Lower lobe of right lung (tissue), 2 donors: ENCODE results near the gene RPA3. TPM values are rescaled to one million over a fixed set of nuclear protein-coding genes. Genes with fewer than 3 reads are reported as not detected.
A peak's percentile ranks its signal among the peaks of the same experiment; 100 is the strongest.

Experiments used
- ATAC-seq, 2 donors: fragments of 200-7000 bp; cut with Tn5 transposase; one replicate each; pipeline ENCODE4 v1.9.1; 2020 to 2022; ENCODE audit warnings: mild to moderate bottlenecking in 2 of 2, moderate library complexity in 2 of 2
- DNase-seq: peaks from one replicate; pipeline ENCODE4 v3.0.0-alpha.2; 2020
- H3K27ac ChIP-seq: fragments of 200-600 bp; one replicate; pipeline ENCODE4 v1.8.0; 2022
- H3K27me3 ChIP-seq: fragments of 200-600 bp; one replicate; pipeline ENCODE4 v1.8.0; 2022; ENCODE audit warnings: low read depth
- H3K36me3 ChIP-seq: fragments of 200-600 bp; one replicate; pipeline ENCODE4 v1.8.0; 2022; ENCODE audit warnings: mild to moderate bottlenecking
- H3K4me1 ChIP-seq: fragments of 200-600 bp; one replicate; pipeline ENCODE4 v1.8.0; 2022
- H3K4me3 ChIP-seq: fragments of 200-600 bp; one replicate; pipeline ENCODE4 v1.8.0; 2022; ENCODE audit warnings: mild to moderate bottlenecking
- H3K9me3 ChIP-seq: fragments of 200-600 bp; one replicate; pipeline ENCODE4 v1.8.0; 2022
- CTCF ChIP-seq: fragments of 200-600 bp; IDR thresholded peaks from one replicate; pipeline ENCODE4 v1.8.0; 2022; ENCODE audit warnings: antibody characterized with exemption, mild to moderate bottlenecking
- intact Hi-C: fragments of 100-400 bp; cut with DNase I; formaldehyde crosslinking; loops from one replicate; pipeline ENCODE4 v1.11.0; 2022
- total RNA-seq: library from RNA; stranded (reverse); fragmentation: NEBNext Ultra II Directional; extraction: Animal tissue kit (Norgen Biotek cat#: 25700); gene quantifications from one replicate; pipeline ENCODE4 v1.2.1, GENCODE V29; 2021
- donor health status: DM: no; HTN: yes; CAD: no; lungs with severe emphysema.

Gene RPA3
- total RNA-seq, 1 donor from 2014 or later = 27.4 TPM

GRCh38 chr7:7761340-7761973 is 43.0 kb upstream of the RPA3 start:
- no peaks in the 10 kb centered on the region for H3K27me3 ChIP-seq
- H3K36me3 ChIP-seq = no peaks in the 10 kb centered on the region
- peak; percentile 43 for TF ChIP-seq CTCF
- H3K27ac ChIP-seq = peak overlapping the region; percentile 68
- H3K4me3 ChIP-seq = peak overlapping the region; percentile 55
- intact Hi-C loops = loop anchor here (5.0 kb wide), 1 partner anchor 79 kb away; no protein-coding TSS in a partner anchor
- DNase-seq (no peak), ATAC-seq (peak; percentile 48 to 64)
- no peaks in the 10 kb centered on the region for H3K9me3 ChIP-seq
- H3K4me1 ChIP-seq = peaks cover 13% of the 10 kb centered on the region

- ATAC-seq = no peak
- no peak overlapping the region for H3K27ac ChIP-seq
- no peaks in the 10 kb centered on the region for H3K36me3 ChIP-seq
- no peaks in the 10 kb centered on the region for H3K9me3 ChIP-seq
- H3K27me3 ChIP-seq = no peaks in the 10 kb centered on the region
- no peak for TF ChIP-seq CTCF
- no peak for DNase-seq
- intact Hi-C loops = no loop called here
- peaks cover 9% of the 10 kb centered on the region for H3K4me1 ChIP-seq
- no peak overlapping the region for H3K4me3 ChIP-seq
These were observed 39.2 kb upstream of the RPA3 start for GRCh38 chr7:7757576-7757975.

- no peak for ATAC-seq
- Histone ChIP-seq H3K9me3 (no peaks in the 10 kb centered on the region), H3K27me3 (no peaks in the 10 kb centered on the region), H3K4me3 (no peak overlapping the region), H3K36me3 (no peaks in the 10 kb centered on the region), H3K4me1 (peaks cover 6% of the 10 kb centered on the region), H3K27ac (no peak overlapping the region)
- TF ChIP-seq CTCF = no peak
- intact Hi-C loops = no loop called here
- no peak for DNase-seq
These were observed 38.2 kb upstream of the RPA3 start for GRCh38 chr7:7756577-7756976.

GRCh38 chr7:7751243-7752092 is 33.1 kb upstream of the RPA3 start:
- Histone ChIP-seq H3K4me1 (no peaks in the 10 kb centered on the region), H3K36me3 (no peaks in the 10 kb centered on the region), H3K9me3 (no peaks in the 10 kb centered on the region), H3K27me3 (no peaks in the 10 kb centered on the region), H3K4me3 (no peak overlapping the region), H3K27ac (no peak overlapping the region)
- TF ChIP-seq CTCF = no peak
- DNase-seq (no peak), ATAC-seq (no peak)
- intact Hi-C loops = no loop called here

- Histone ChIP-seq H3K4me1 (no peaks in the 10 kb centered on the region), H3K27me3 (no peaks in the 10 kb centered on the region), H3K9me3 (no peaks in the 10 kb centered on the region), H3K27ac (no peak overlapping the region), H3K36me3 (no peaks in the 10 kb centered on the region), H3K4me3 (no peak overlapping the region)
- DNase-seq = no peak
- intact Hi-C loops = no loop called here
- no peak for ATAC-seq
- TF ChIP-seq CTCF = no peak
These were observed 32.3 kb upstream of the RPA3 start for GRCh38 chr7:7750571-7751242.
